GM18517 (cell line): ENCODE measurements around the gene AOX1.
"Not testable (repeated sequence)": the region's sequence is repeated elsewhere in the genome, so short reads cannot be mapped to it uniquely, and the experiment has no call there.

Experiments
- ATAC-seq: cut with Tn5 transposase; IDR thresholded peaks from one replicate; pipeline ENCODE4 v1.9.1; 2021; ENCODE audit warnings: mild to moderate bottlenecking, moderate library complexity; ENCODE audit not compliant: unreplicated experiment

Gene AOX1

DNA sequence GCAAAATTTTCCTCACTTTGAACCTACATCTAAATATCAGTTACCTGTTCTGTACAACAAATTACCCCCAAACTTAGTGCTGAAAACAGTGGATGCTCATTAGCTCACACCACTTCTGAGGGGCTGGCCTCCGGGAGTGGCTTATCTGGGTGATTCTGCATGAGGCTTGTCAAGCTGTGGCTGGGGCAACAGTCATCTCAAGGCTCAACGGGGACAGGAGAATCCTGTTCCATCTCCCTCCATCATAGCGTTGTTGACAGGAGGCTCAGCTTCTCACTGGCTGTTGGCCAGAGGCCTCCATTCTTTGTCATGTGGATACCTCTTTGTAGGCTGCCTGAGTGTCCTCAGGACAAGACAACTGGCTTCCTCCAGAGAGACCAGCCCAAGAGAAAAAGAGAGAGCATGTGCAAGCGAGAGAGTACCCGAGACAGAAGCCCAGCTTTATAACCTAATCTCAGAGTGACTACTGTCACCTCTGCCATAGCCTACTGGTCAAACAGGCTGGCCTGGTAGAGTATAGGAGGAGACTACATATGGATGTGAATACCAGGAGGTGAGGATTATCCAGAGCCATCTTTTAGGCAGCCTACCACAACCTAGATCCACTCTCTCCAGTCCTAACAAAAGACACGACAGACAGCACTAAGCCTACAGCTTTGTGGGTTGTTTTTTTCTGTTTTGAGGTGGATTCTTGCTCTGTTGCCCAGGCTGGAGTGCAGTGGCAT, 79.1 kb downstream of the AOX1 start:
- ATAC-seq: no peak

DNA sequence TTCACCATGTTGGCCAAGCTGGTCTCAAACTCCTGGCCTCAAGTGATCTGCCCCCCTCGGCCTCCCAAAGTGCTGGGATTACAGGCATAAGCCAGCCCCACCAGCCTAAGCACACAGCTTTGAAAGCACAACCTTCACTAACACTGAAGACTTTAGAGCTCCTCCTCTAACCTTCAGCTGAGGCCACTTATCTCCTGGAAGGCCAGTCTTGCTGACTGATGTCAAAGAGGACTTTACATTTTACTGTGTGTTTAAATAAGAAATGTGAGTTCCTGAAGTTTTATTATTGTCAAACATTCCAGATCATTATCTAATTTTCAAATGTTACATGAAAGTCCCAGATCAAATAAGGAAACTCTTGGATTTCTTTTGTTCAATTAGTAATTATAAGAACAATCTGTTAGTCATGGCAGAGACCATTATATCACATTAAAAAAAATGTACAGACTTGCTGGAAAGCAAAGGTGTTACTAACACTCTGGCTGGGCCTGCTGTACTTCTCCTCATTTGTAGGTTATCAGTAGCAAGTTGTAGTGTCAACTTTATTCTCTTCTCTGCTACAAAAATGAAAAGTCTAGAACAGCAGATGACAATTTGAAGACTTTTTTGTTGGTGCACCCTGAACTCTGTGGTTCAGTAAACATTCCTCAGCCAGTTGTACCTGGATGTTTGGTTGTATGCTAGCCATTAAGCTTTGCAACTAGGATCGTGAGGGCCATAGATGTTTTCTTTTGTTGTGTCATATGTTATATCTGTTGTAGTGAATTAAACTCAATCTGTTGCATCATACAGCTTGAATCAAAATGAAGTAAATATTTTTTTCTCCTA, 80.0 kb downstream of the AOX1 start:
- ATAC-seq: no peak

- ATAC-seq: no peak
Measured at GRCh38 chr2:200667413-200667812, 81.6 kb downstream of the AOX1 start.

DNA sequence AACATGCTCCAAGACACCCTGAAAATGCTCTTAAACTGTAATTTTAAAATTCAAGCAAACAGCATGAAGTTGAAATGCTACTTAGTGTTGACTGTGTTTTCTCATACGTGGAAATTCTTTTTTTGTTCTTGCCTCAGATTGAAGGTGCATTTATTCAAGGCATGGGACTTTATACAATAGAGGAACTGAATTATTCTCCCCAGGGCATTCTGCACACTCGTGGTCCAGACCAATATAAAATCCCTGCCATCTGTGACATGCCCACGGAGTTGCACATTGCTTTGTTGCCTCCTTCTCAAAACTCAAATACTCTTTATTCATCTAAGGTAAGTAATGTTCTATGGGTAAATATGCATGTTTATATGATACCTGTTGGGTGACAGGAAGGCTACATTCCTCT, 82.7 kb downstream of the AOX1 start:
- no peak for ATAC-seq

DNA sequence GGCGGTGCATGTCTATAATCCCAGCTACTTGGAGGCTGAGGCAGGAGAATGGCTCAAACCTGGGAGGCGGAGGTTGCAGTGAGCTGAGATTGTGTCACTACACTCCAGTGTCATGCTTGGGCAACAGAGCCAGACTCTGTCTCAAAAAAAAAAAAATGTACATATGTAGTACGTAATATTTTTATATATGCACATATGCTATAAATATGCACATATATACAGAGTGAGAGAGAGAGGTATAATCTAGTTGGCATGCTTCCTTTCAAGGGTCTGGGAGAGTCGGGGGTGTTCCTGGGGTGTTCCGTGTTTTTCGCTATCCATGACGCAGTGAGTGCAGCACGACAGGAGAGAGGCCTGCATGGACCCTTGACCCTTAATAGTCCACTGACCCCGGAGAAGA, 83.5 kb downstream of the AOX1 start:
- no peak for ATAC-seq

- ATAC-seq: no peak
Measured at GRCh38 chr2:200670313-200670712, 84.5 kb downstream of the AOX1 start.

DNA sequence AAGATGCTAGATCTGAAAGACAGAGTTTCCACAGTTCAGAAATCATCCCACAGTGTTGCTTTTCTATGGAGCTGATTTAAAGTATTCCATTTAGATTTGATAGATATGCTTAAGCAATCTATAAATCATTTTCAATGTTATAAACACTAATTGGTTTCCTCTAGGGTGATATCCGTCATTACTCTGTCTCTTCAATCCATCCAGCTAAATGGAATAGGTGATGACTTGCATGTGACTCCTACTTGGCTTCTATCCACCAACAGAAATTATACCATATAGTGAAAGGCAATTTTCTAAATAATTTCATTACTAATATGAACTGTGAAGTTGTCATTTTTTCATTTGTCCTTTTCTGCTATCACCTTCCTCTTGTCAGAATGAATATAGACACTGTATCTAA, 84.9 kb downstream of the AOX1 start:
- no peak for ATAC-seq

DNA sequence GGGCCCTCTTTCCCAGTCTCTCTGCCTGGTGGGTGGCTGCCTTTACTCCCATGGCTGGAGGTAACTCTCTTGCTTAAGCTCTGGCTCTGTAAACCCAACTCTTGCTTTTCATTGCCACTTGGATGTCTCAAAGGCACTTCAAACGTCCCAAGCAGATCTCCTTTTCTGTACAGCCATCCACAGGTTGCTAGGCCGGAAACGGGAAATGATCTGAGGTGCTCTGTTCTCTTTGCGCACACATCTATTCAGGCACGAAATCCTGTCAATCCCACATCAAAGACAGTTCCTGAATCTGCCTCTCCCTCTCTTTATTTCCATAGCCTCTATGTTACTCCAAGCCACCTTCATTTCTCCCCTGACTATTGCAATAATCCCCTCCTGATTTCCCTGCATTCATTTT, 87.4 kb downstream of the AOX1 start:
- ATAC-seq: no peak

- ATAC-seq: no peak
Measured at GRCh38 chr2:200674837-200675236, 89.0 kb downstream of the AOX1 start.

GRCh38 chr2:200677171-200677570, 91.4 kb downstream of the AOX1 start:
- no peak for ATAC-seq

GRCh38 chr2:200677721-200678532, 92.1 kb downstream of the AOX1 start:
- ATAC-seq: no peak

DNA sequence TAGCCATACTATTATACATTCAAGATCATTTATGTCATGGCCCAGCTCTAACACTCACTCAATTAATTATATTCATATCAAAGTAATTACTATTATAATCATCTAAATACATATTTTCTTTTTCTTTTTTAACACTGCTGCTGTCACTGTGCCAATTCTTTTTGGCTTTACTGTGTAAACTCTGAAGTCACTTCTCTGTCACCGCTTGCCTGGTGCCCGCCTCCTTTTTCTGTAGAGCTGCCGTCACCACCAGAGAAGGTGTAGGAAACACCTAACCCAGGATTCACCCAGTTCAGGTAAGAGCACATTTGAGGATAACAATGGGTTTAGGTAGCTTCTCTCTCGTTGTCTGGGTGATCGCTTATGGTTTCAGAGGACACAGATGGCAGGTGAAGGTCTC, 93.3 kb downstream of the AOX1 start:
- no peak for ATAC-seq

DNA sequence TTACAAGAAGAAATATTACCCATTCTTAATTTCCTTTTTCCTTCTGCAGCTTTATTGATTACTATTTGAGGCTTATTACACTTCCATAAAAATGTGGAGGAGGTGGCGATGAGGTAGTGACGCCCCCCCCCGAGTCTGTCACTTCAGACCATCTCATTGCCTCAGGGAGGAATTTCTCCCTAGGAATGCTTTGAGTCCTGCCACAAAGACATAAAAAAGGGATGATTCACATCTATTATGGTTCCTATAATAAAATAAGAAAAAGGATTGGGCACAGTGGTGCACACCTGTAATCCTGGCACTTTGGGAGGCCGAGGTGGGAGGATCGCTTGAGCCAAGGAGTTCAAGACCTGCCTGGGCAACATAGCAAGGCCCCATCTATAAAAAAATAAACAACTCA, 93.7 kb downstream of the AOX1 start:
- no peak for ATAC-seq

DNA sequence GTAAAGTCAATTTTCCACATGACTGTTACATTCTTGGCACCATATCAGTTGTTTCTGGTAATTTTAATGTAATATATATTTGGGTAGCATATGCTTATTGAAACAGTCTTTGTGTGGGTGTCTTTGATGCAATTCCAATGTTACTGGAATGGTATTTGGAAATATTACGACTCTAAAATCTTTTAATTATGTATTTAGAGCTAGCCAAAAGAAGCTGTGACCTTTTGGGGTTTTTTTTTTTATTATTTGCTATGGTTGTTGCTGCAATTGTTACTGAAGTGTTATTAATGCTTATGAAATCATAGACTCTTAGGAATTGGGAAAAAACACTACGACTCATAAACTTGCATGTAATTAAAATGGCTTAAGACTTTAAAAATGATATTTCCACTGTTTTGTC, 95.9 kb downstream of the AOX1 start:
- no peak for ATAC-seq

- not testable (repeated sequence) for ATAC-seq
Measured at GRCh38 chr2:200682407-200682806, 96.6 kb downstream of the AOX1 start.

DNA sequence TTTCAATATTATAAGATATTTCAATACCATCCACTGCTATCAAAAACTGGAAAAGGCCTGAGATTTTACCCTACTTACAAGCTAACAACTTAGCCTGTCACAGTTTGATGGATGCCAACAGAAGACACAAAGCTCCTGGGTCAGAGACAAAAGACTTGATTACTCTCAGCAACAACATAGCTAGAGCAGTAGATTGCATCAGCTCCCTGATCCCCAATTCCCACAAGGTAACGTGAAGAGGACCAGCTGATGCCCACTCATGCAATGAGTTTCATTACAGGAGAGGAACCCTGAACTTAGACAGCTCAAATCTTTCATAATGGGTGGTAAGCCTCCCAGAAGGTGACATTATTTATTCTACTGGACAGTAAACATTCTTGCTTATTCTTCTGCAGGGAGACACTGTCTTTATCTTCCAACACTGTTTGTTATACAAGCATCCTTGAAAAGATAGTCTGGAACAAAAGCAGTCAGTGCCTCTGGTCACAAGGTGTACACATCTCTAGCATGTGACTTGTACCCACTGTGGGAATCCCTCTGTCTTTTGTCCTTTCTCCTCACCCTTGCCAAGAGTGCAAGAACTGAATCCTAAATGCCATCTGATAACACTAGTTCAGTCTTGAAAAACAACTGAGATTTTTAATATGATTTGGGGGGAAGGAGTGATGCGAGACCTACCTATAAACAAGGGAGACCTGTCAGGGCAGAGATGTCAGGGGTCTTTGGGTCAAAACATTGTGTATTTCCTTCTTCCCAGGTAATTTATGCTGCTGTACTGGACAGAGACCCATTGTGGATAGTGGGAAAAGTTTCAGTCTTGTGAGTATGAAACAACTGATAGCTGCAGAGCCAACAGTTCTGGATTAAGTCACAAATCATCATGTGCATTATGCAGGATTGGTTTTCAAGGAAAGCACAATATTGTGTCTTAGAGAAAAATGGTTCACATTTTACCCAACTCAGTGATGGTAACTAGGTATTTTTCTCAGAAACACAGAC, 102.4 kb downstream of the AOX1 start:
- ATAC-seq: no peak

DNA sequence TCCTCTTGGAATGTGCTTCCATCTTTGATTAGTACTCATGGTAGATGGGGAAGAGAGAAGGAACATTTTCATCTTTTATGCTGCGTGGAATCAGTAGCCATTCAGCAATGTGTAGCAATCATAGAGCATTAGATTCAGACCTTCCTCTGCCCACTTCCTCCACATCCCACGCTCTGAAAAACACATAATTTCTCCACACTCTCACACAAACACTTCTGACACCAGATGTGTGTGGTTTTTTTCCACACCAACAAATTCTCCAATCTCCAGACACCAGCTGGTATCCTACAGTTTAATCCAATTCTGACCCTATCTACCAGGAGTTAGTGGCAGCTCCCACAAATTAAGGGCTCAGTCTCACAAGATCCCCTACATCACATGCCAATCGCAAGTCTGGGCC, 103.3 kb downstream of the AOX1 start:
- no peak for ATAC-seq

GRCh38 chr2:200693836-200694470, 108.1 kb downstream of the AOX1 start:
- no peak for ATAC-seq

- no peak for ATAC-seq
Measured at GRCh38 chr2:200695191-200695590, 109.4 kb downstream of the AOX1 start.

DNA sequence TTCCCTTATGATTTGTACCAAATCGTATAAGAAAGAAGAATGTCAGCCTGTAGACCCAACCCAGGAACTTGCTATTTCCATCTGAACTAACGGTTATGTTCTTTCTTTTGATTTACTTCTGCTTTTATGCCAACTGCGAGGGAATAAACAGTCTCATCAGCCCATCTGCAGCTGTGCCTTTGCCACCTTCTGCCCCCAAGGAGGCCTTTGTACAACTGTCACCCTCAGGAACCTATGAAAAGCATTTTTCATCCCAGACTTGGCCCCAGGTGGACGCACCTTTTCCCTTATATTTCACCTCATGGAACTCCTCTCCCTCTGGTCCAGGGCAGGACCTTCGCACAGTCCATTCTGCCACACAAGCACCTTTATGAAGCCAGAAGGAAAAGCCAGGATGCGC, 109.8 kb downstream of the AOX1 start:
- no peak for ATAC-seq
